Esophagus squamous epithelium (tissue), 4 donors: Measurements from ENCODE around the gene TBC1D14.

Experiments used
- CTCF ChIP-seq, 6 experiments: fragments of 450-650 bp in 4 of 6; fragments of 200-600 bp in 2 of 6; sonication (generic) in 2 of 6; IDR thresholded peaks; one replicate each; pipeline ENCODE4 v1.5.1; 2016 to 2019; ENCODE audit warnings: antibody characterized with exemption in 6 of 6, mild to moderate bottlenecking in 4 of 6, moderate library complexity in 4 of 6
- POLR2A ChIP-seq, 4 donors: fragments of 450-650 bp; IDR thresholded peaks; one replicate each; pipeline ENCODE4 v1.6.1; 2017; ENCODE audit warnings: antibody characterized with exemption in 4 of 4, mild to moderate bottlenecking in 4 of 4, moderate library complexity in 3 of 4

GRCh38 chr4:6909113-6909969, at the start of gene TBC1D14:
- TF ChIP-seq CTCF (IDR thresholded peaks at IDR 0.05) (peak in 4 of 6 experiments; percentile 18 to 53 (median 37)), POLR2A (IDR thresholded peaks at IDR 0.05) (peak in 2 of 4 donors; percentile 28 to 61)
